Esophagus muscularis mucosa (tissue), 4 donors: ENCODE measurements around the gene CHCHD6. TPM values are rescaled to one million over a fixed set of nuclear protein-coding genes. Genes with fewer than 3 reads are reported as not detected.

Experiments
- DNase-seq: peaks from one replicate; pipeline ENCODE4 v3.0.0-alpha.2; 2017; ENCODE audit errors: extremely low spot score
- H3K27ac ChIP-seq, 4 donors: fragments of 200-600 bp; sonication (generic); replicated peaks in 1 of 4; 1 replicate in 3 of 4; 2 replicates in 1 of 4; pipeline ENCODE4 v1.5.1; 2016 to 2019; ENCODE audit warnings: mild to moderate bottlenecking in 1 of 4
- H3K27me3 ChIP-seq, 4 donors: fragments of 200-600 bp; sonication (generic); one replicate each; pipeline versions ENCODE4 v1.5.1 to v1.6.0; 2016 to 2019
- H3K36me3 ChIP-seq, 4 donors: fragments of 200-600 bp; sonication (generic); one replicate each; pipeline ENCODE4 v1.5.1; 2016 to 2019
- H3K4me1 ChIP-seq, 4 donors: fragments of 200-600 bp; sonication (generic); one replicate each; pipeline ENCODE4 v1.5.1; 2016 to 2019
- H3K4me3 ChIP-seq, 4 donors: fragments of 200-600 bp; sonication (generic); 1 replicate in 2 of 4; 2 replicates in 2 of 4; pipeline ENCODE4 v1.5.1; 2016 to 2019; ENCODE audit warnings: mild to moderate bottlenecking in 4 of 4, moderate library complexity in 1 of 4
- H3K9me3 ChIP-seq, 4 donors: fragments of 200-600 bp; sonication (generic); 1 replicate in 3 of 4; 2 replicates in 1 of 4; pipeline ENCODE4 v1.5.1; 2016 to 2019
- CTCF ChIP-seq, 3 experiments: fragments of 200-600 bp in 2 of 3; fragments of 450-650 bp in 1 of 3; sonication (generic) in 2 of 3; IDR thresholded peaks; one replicate each; pipeline ENCODE4 v1.5.1; 2017 to 2019; ENCODE audit warnings: antibody characterized with exemption in 3 of 3, mild to moderate bottlenecking in 2 of 3, moderate library complexity in 1 of 3
- EP300 ChIP-seq: sonication (generic); formaldehyde crosslinking; IDR thresholded peaks from one replicate; pipeline ENCODE4 v1.6.1; 2017; ENCODE audit warnings: antibody characterized with exemption
- POLR2A ChIP-seq: fragments of 450-650 bp; IDR thresholded peaks from one replicate; pipeline ENCODE4 v1.6.1; 2017; ENCODE audit warnings: antibody characterized with exemption, moderate library complexity, mild to moderate bottlenecking, low read depth
- POLR2AphosphoS5 ChIP-seq, 2 donors: sonication (generic); formaldehyde crosslinking; IDR thresholded peaks; one replicate each; pipeline ENCODE4 v1.6.1; 2017; ENCODE audit warnings: antibody characterized with exemption in 2 of 2
- WGBS: methylation state at CpG from one replicate; pipeline ENCODE4 v1.1.5; 2018; 5-methylcytosine and 5-hydroxymethylcytosine counted together
- intact Hi-C: fragments of 100-400 bp; cut with DNase I; formaldehyde crosslinking; loops from one replicate; pipeline ENCODE4 v1.15.1; 2023
- total RNA-seq, 4 donors: library from RNA; depleted of rRNA; stranded (reverse); fragments of >200 nt; gene quantifications; one replicate each; pipeline versions ENCODE4 v1.1.0 to v1.2.1, GENCODE V29; 2016

Gene CHCHD6
- total RNA-seq, 4 donors from 2014 or later = 10.3 to 13.4 (median 12.1) TPM

- TF ChIP-seq POLR2A = no peak
- TF ChIP-seq POLR2AphosphoS5 (IDR thresholded peaks at IDR 0.05) = no peak
- TF ChIP-seq CTCF (IDR thresholded peaks at IDR 0.05) = no peak
- no peak for TF ChIP-seq EP300
- Histone ChIP-seq H3K9me3 (no peaks in the 10 kb centered on the region), H3K27ac (no peak overlapping the region), H3K4me3 (no peak overlapping the region), H3K27me3 (no peaks in the 10 kb centered on the region), H3K4me1 (peaks cover 4 to 11% (median 4%) of the 10 kb centered on the region in 4 donors), H3K36me3 (no peaks in the 10 kb centered on the region)
- intact Hi-C loops = no loop called here
- DNase-seq = no peak
- 95% methylated on average over 7 of the region's 7 CpGs for WGBS
Measured at GRCh38 chr3:126891141-126891540, 187.1 kb downstream of the CHCHD6 start.

GRCh38 chr3:126891791-126892190 is 187.8 kb downstream of the CHCHD6 start:
- no peak for TF ChIP-seq CTCF (IDR thresholded peaks at IDR 0.05)
- no peak for TF ChIP-seq POLR2AphosphoS5 (IDR thresholded peaks at IDR 0.05)
- TF ChIP-seq POLR2A = no peak
- TF ChIP-seq EP300 = no peak
- no peak overlapping the region for H3K4me3 ChIP-seq
- H3K27me3 ChIP-seq = no peaks in the 10 kb centered on the region
- H3K27ac ChIP-seq = no peak overlapping the region
- no peaks in the 10 kb centered on the region for H3K36me3 ChIP-seq
- no peak for DNase-seq
- H3K9me3 ChIP-seq = no peaks in the 10 kb centered on the region
- intact Hi-C loops = no loop called here
- H3K4me1 ChIP-seq = peaks cover 4 to 11% (median 4%) of the 10 kb centered on the region in 4 donors
- 95% methylated on average over 10 of the region's 10 CpGs for WGBS

- whole genome bisulfite sequencing = 96% methylated on average over 2 of the region's 2 CpGs
Measured at GRCh38 chr3:126893651-126894050, 189.6 kb downstream of the CHCHD6 start.

GRCh38 chr3:126894475-126894874 is 190.4 kb downstream of the CHCHD6 start:
- WGBS = 100% methylated on average over 3 of the region's 4 CpGs
- DNase-seq = no peak
- H3K27me3 ChIP-seq = no peaks in the 10 kb centered on the region
- intact Hi-C loops = no loop called here
- peaks cover 4 to 11% (median 4%) of the 10 kb centered on the region in 4 donors for H3K4me1 ChIP-seq
- H3K4me3 ChIP-seq = no peak overlapping the region
- no peaks in the 10 kb centered on the region for H3K9me3 ChIP-seq
- TF ChIP-seq EP300 (no peak), POLR2A (no peak), CTCF (IDR thresholded peaks at IDR 0.05) (no peak), POLR2AphosphoS5 (IDR thresholded peaks at IDR 0.05) (no peak)
- H3K36me3 ChIP-seq = no peaks in the 10 kb centered on the region
- H3K27ac ChIP-seq = no peak overlapping the region

More at GRCh38 chr3:126893651-126894050, 189.6 kb downstream of the CHCHD6 start:
- Histone ChIP-seq H3K9me3 (no peaks in the 10 kb centered on the region), H3K27ac (no peak overlapping the region), H3K36me3 (no peaks in the 10 kb centered on the region), H3K27me3 (no peaks in the 10 kb centered on the region), H3K4me3 (no peak overlapping the region), H3K4me1 (peaks cover 4 to 11% (median 4%) of the 10 kb centered on the region in 4 donors)
- intact Hi-C loops = no loop called here
- TF ChIP-seq POLR2A (no peak), CTCF (IDR thresholded peaks at IDR 0.05) (no peak), EP300 (no peak), POLR2AphosphoS5 (IDR thresholded peaks at IDR 0.05) (no peak)
- no peak for DNase-seq
